ENCODE results near the gene IP6K1.

DNA sequence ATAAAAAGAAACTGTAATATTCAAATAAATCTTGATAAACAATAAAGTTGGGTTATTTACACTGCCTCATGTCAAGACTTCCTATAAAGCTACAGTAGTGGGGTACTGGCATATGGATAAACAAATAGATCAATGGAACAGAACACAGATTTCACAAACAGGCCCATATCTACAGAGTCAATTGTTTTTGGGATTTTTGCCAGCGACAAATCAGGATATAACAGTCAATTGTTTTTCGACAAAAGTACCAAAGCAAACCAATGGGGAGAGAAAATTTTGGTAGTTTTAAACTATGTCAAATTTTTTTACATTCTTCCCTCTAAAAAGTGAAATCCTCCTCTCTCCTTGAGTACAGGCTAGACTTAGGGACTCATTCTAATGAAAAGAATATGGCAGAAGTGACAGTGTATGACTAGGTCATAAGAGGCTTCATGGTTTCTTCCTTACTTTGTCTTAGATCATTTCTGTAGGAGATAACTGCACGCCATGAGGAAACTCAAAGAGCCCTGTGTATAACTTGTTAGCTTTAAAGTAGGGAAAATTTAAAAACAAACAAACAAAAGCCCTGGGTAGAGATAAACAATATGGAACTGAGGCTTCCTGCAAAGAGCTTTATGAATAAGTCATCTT is 16.9 kb downstream of the IP6K1 start:
- TF ChIP-seq, protein P1, sequence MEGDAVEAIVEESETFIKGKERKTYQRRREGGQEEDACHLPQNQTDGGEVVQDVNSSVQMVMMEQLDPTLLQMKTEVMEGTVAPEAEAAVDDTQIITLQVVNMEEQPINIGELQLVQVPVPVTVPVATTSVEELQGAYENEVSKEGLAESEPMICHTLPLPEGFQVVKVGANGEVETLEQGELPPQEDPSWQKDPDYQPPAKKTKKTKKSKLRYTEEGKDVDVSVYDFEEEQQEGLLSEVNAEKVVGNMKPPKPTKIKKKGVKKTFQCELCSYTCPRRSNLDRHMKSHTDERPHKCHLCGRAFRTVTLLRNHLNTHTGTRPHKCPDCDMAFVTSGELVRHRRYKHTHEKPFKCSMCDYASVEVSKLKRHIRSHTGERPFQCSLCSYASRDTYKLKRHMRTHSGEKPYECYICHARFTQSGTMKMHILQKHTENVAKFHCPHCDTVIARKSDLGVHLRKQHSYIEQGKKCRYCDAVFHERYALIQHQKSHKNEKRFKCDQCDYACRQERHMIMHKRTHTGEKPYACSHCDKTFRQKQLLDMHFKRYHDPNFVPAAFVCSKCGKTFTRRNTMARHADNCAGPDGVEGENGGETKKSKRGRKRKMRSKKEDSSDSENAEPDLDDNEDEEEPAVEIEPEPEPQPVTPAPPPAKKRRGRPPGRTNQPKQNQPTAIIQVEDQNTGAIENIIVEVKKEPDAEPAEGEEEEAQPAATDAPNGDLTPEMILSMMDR (IDR thresholded peaks at IDR 0.05) = no peak
- TF ChIP-seq POLR2AphosphoS5 (IDR thresholded peaks at IDR 0.05) (no peak), EP300 (IDR thresholded peaks at IDR 0.05) (no peak), POLR2A (IDR thresholded peaks at IDR 0.05) (no peak)

All from sigmoid colon (tissue), 4 donors.